Activated CD8-positive, alpha-beta T cell treated with anti-CD3 and anti-CD28 coated beads for 36 hours (primary cell): ENCODE measurements around the gene AICDA. TPM values are rescaled to one million over a fixed set of nuclear protein-coding genes. Genes with fewer than 3 reads are reported as not detected.
"Not testable (repeated sequence)": the region's sequence is repeated elsewhere in the genome, so short reads cannot be mapped to it uniquely, and the experiment has no call there.

Source experiments
- ATAC-seq: fragments of 200-7000 bp; cut with Tn5 transposase; one replicate; pipeline ENCODE4 v1.10.0; 2021; ENCODE audit warnings: mild to moderate bottlenecking, moderate library complexity
- CTCF ChIA-PET: fragments of 350-600 bp; sonication (Branson Sonifier 250); formaldehyde crosslinking; loops from one replicate; lab custom pipeline; 2021; ENCODE audit warnings: antibody characterized with exemption; lab: Charles Lee
- POLR2A ChIA-PET: fragments of 350-600 bp; sonication (Branson Sonifier 250); formaldehyde crosslinking; loops from one replicate; lab custom pipeline; 2021; ENCODE audit warnings: antibody characterized with exemption; lab: Charles Lee
- DNase-seq: peaks from one replicate; pipeline ENCODE4 v3.0.0-alpha.2; 2020
- H3K27ac Mint-ChIP-seq: one replicate; pipeline ENCODE4 v1.8.0; 2021; ENCODE audit warnings: mild to moderate bottlenecking, mixed read lengths
- H3K27me3 Mint-ChIP-seq: one replicate; pipeline ENCODE4 v1.8.0; 2021; ENCODE audit warnings: mixed read lengths
- H3K36me3 Mint-ChIP-seq: one replicate; pipeline ENCODE4 v1.8.0; 2021; ENCODE audit warnings: low read depth, mixed read lengths
- H3K4me1 Mint-ChIP-seq: one replicate; pipeline ENCODE4 v1.8.0; 2021; ENCODE audit warnings: low read depth, mixed read lengths
- H3K4me3 Mint-ChIP-seq: one replicate; pipeline ENCODE4 v1.8.0; 2021; ENCODE audit warnings: mild to moderate bottlenecking, moderate library complexity, mixed read lengths
- H3K9me3 Mint-ChIP-seq: one replicate; pipeline ENCODE4 v1.8.0; 2021; ENCODE audit warnings: mixed read lengths
- CTCF ChIP-seq: fragments of 200-600 bp; IDR thresholded peaks from one replicate; pipeline ENCODE4 v1.8.0; 2022; ENCODE audit warnings: antibody characterized with exemption, mild to moderate bottlenecking
- intact Hi-C: fragments of 100-400 bp; cut with micrococcal nuclease; formaldehyde crosslinking; loops from one replicate; pipeline ENCODE4 v1.10.0; 2022
- total RNA-seq, 2 experiments: library from RNA; stranded (reverse); gene quantifications; one replicate each; pipeline ENCODE4 v1.2.3, GENCODE V29; 2021

Gene AICDA
- total RNA-seq, 2 experiments from 2014 or later: not detected

GRCh38 chr12:8577879-8578278 lies 34.8 kb downstream of the AICDA start:
- no peaks in the 10 kb centered on the region for H3K27me3 Mint-ChIP-seq
- ATAC-seq (no peak), DNase-seq (no peak)
- intact Hi-C loops: no loop called here
- ChIA-PET POLR2A (no interaction called here), CTCF (interaction anchor here (1.0 to 1.2 kb wide), 3 partner anchors 15 to 103 kb away, joined by 3 to 4 read pairs (median 3); no protein-coding TSS in a partner anchor)
- no peak overlapping the region for H3K27ac Mint-ChIP-seq
- no peak overlapping the region for H3K4me3 Mint-ChIP-seq
- no peaks in the 10 kb centered on the region for H3K9me3 Mint-ChIP-seq
- H3K36me3 Mint-ChIP-seq: no peaks in the 10 kb centered on the region
- TF ChIP-seq CTCF: no peak
- no peaks in the 10 kb centered on the region for H3K4me1 Mint-ChIP-seq

- Mint-ChIP-seq H3K27ac (no peak overlapping the region), H3K4me3 (no peak overlapping the region), H3K9me3 (no peaks in the 10 kb centered on the region), H3K27me3 (no peaks in the 10 kb centered on the region), H3K36me3 (no peaks in the 10 kb centered on the region), H3K4me1 (peaks cover 10% of the 10 kb centered on the region)
- intact Hi-C loops: no loop called here
- ChIA-PET CTCF (interaction anchor here (1.3 kb wide), 1 partner anchor 28 kb away, joined by 5 read pairs; no protein-coding TSS in a partner anchor), POLR2A (no interaction called here)
- ATAC-seq (no peak), DNase-seq (no peak)
- no peak for TF ChIP-seq CTCF
These were observed 40.2 kb downstream of the AICDA start for GRCh38 chr12:8572507-8572906.

GRCh38 chr12:8566525-8566924 lies 46.1 kb downstream of the AICDA start:
- Mint-ChIP-seq H3K36me3 (no peaks in the 10 kb centered on the region), H3K27me3 (no peaks in the 10 kb centered on the region), H3K4me1 (no peaks in the 10 kb centered on the region), H3K27ac (no peak overlapping the region), H3K9me3 (peaks cover 7% of the 10 kb centered on the region), H3K4me3 (no peak overlapping the region)
- CTCF ChIA-PET: interaction anchor here (0.9 to 4.6 kb wide), 2 partner anchors 22 kb away, joined by 3 to 25 read pairs; no protein-coding TSS in a partner anchor
- TF ChIP-seq CTCF: no peak
- POLR2A ChIA-PET: no interaction called here
- no peak for ATAC-seq
- intact Hi-C loops: no loop called here
- no peak for DNase-seq

GRCh38 chr12:8566052-8566451 lies 46.6 kb downstream of the AICDA start:
- H3K4me1 Mint-ChIP-seq, POLR2A ChIA-PET, H3K9me3 Mint-ChIP-seq, intact Hi-C loops, ATAC-seq, H3K4me3 Mint-ChIP-seq, H3K36me3 Mint-ChIP-seq, H3K27me3 Mint-ChIP-seq, H3K27ac Mint-ChIP-seq, DNase-seq: not testable (repeated sequence)
- CTCF ChIA-PET: interaction anchor here (4.6 kb wide), 1 partner anchor 22 kb away, joined by 25 read pairs; no protein-coding TSS in a partner anchor

- Mint-ChIP-seq H3K4me3 (no peak overlapping the region), H3K27ac (no peak overlapping the region), H3K9me3 (peaks cover 7% of the 10 kb centered on the region), H3K4me1 (no peaks in the 10 kb centered on the region), H3K36me3 (no peaks in the 10 kb centered on the region), H3K27me3 (no peaks in the 10 kb centered on the region)
- ATAC-seq (no peak), DNase-seq (no peak)
- no peak for TF ChIP-seq CTCF
- POLR2A ChIA-PET: no interaction called here
- intact Hi-C loops: no loop called here
- CTCF ChIA-PET: interaction anchor here (4.6 kb wide), 1 partner anchor 20 kb away, joined by 25 read pairs; no protein-coding TSS in a partner anchor
These were observed 48.0 kb downstream of the AICDA start for GRCh38 chr12:8564656-8565055.
